GM12878 (cell line): Measurements from ENCODE around the gene SLC35B4. TPM values are rescaled to one million over a fixed set of nuclear protein-coding genes. Genes with fewer than 3 reads are reported as not detected.

Experiments
- ATAC-seq: fragments of 200-7000 bp; cut with Tn5 transposase; 3 replicates; pipeline ENCODE4 v1.9.1; 2020; ENCODE audit warnings: mild to moderate bottlenecking, moderate library complexity
- BruUV-seq: library from RNA; stranded (reverse); fragments of 400-500 nt; replicated peaks from 2 replicates; lab custom pipeline; 2021; lab: Mats Ljungman, UMichigan
- CTCF ChIA-PET: fragments of 300-600 bp; sonication (Branson Sonifier 250); formaldehyde crosslinking; extraction: SDS; loops from one replicate; lab custom pipeline; 2021; ENCODE audit warnings: inconsistent platforms; lab: Yijun Ruan, JAX
- POLR2A ChIA-PET: fragments of 350-600 bp; formaldehyde crosslinking; extraction: SDS; loops from one replicate; lab custom pipeline; 2021; ENCODE audit warnings: inconsistent platforms; lab: Charles Lee
- RAD21 ChIA-PET: fragments of 300-600 bp; sonication (Branson Sonifier 250); formaldehyde crosslinking; loops from one replicate; lab custom pipeline; 2023; ENCODE audit warnings: antibody characterized with exemption; ENCODE audit not compliant: unreplicated experiment; lab: Charles Lee
- SMC1A ChIA-PET: fragments of 300-600 bp; sonication (Branson Sonifier 250); formaldehyde crosslinking; loops from one replicate; lab custom pipeline; 2023; ENCODE audit not compliant: unreplicated experiment, uncharacterized antibody; lab: Charles Lee
- DNase-seq: peaks from one replicate; pipeline ENCODE4 v3.0.0-alpha.2; 2011; ENCODE audit warnings: low read depth, low spot score
- FAIRE-seq: peaks from 3 replicates; lab custom pipeline; 2011; peaks lifted over from hg19 to GRCh38; lab: Jason Lieb, UNC
- H2AFZ ChIP-seq: 2 replicates; pipeline ENCODE4 v1.6.0; 2011; ENCODE audit warnings: low read depth, low read length, control low read depth; ENCODE audit not compliant: control insufficient read depth
- H3K27ac ChIP-seq: 2 replicates; pipeline ENCODE4 v1.5.1; 2011; ENCODE audit warnings: control low read depth; ENCODE audit not compliant: control insufficient read depth, insufficient read depth
- H3K27me3 ChIP-seq, 2 experiments: replicated peaks in 1 of 2; 2 replicates each; pipeline versions ENCODE4 v1.6.0 to v1.6.1; 2011; ENCODE audit warnings: low read length in 1 of 2; ENCODE audit not compliant: control insufficient read depth in 2 of 2, insufficient read depth in 2 of 2
- H3K36me3 ChIP-seq, 2 experiments: 2 replicates each; pipeline ENCODE4 v1.5.1; 2011; ENCODE audit warnings: low read length in 1 of 2; ENCODE audit not compliant: control insufficient read depth in 2 of 2, insufficient read depth in 2 of 2
- H3K4me1 ChIP-seq: 2 replicates; pipeline ENCODE4 v1.6.1; 2011; ENCODE audit warnings: mild to moderate bottlenecking, low read length, moderate library complexity, mixed read lengths; ENCODE audit not compliant: control insufficient read depth, insufficient read depth
- H3K4me2 ChIP-seq: 2 replicates; pipeline ENCODE4 v1.6.0; 2011; ENCODE audit warnings: control low read depth; ENCODE audit not compliant: control insufficient read depth, insufficient read depth
- H3K4me3 ChIP-seq: fragments of 200-600 bp; sonication (generic); 2 replicates; pipeline ENCODE4 v1.5.1; 2016
- H3K79me2 ChIP-seq: 2 replicates; pipeline ENCODE4 v1.6.0; 2011; ENCODE audit warnings: low read length; ENCODE audit not compliant: control insufficient read depth, insufficient read depth
- H3K9ac ChIP-seq: 2 replicates; pipeline ENCODE4 v1.8.0; 2011; ENCODE audit warnings: low read length, control low read depth, mixed read lengths; ENCODE audit not compliant: control insufficient read depth, insufficient read depth
- H3K9me3 ChIP-seq: replicated peaks from 3 replicates; pipeline ENCODE4 v1.5.1; 2011; ENCODE audit warnings: mild to moderate bottlenecking, low read length; ENCODE audit not compliant: control insufficient read depth, insufficient read depth
- H4K20me1 ChIP-seq: 2 replicates; pipeline ENCODE4 v1.6.0; 2011; ENCODE audit not compliant: control insufficient read depth, insufficient read depth
- NR2C1 ChIP-seq: fragments of 450-650 bp; IDR thresholded peaks from 2 replicates; pipeline ENCODE4 v1.6.1; 2017; ENCODE audit warnings: antibody characterized with exemption, mild to moderate bottlenecking, moderate library complexity
- NRF1 ChIP-seq: conservative IDR thresholded peaks from 2 replicates; pipeline ENCODE4 v1.6.1; 2011; ENCODE audit warnings: mild to moderate bottlenecking, low read depth, low read length, improper control_type of control experiment
- SUZ12 ChIP-seq: fragments of 200-600 bp; sonication (generic); IDR thresholded peaks from one replicate; pipeline ENCODE4 v1.6.1; 2018; ENCODE audit warnings: antibody characterized with exemption, mild to moderate bottlenecking; ENCODE audit not compliant: unreplicated experiment
- WGBS: methylation state at CpG from one replicate; pipeline ENCODE4 v1.1.6; 2016; ENCODE audit warnings: low lambda C conversion rate; ENCODE audit not compliant: insufficient replicate concordance, insufficient coverage; ENCODE audit errors: missing lambda C conversion rate; 5-methylcytosine and 5-hydroxymethylcytosine counted together
- in situ Hi-C: fragments of 300-500 bp; cut with MboI; formaldehyde crosslinking; loops from 9 replicates; pipeline ENCODE4 v1.14.3; 2018; ENCODE audit warnings: mixed read lengths
- intact Hi-C: fragments of 100-400 bp; cut with micrococcal nuclease; formaldehyde crosslinking; loops from one replicate; pipeline ENCODE4 v1.14.2; 2022; ENCODE audit not compliant: unreplicated experiment
- polyA plus RNA-seq, 11 experiments: library from polyadenylated mRNA; depleted of rRNA in 4 of 11; unstranded in 6 of 11; stranded (reverse) in 5 of 11; fragments of >200 nt; fragmentation: Nextera tagmentation in 4 of 11; fragmentation: Illumina TruSeq in 1 of 11; extraction: Ambion mirVana in 4 of 11; extraction: Trizol in 1 of 11; gene quantifications; 1 replicate in 1 of 11; 2 replicates in 10 of 11; pipeline versions ENCODE4 v1.2.1 to v1.2.3, GENCODE V29; 2011 to 2016; ENCODE audit warnings: inconsistent platforms in 2 of 11, missing spikeins in 2 of 11, low read depth in 1 of 11
- total RNA-seq, 4 experiments: library from RNA; depleted of rRNA in 3 of 4; stranded (reverse); fragments of >200 nt in 3 of 4; fragmentation: Illumina TruSeq in 1 of 4; extraction: Trizol in 1 of 4; gene quantifications; 2 replicates each; pipeline versions ENCODE4 v1.2.1 to v1.2.3, GENCODE V29; 2013 to 2021
- TF ChIP-seq, protein P1 (sequence below): fragments of 450-650 bp; IDR thresholded peaks from 2 replicates; pipeline ENCODE4 v1.6.1; 2017; ENCODE audit warnings: low read depth, mild to moderate bottlenecking, moderate library complexity
- TF ChIP-seq, protein P2 (sequence below): fragments of 450-650 bp; IDR thresholded peaks from 2 replicates; pipeline ENCODE4 v1.6.1; 2018; ENCODE audit warnings: mild to moderate bottlenecking, low read depth, moderate library complexity; ENCODE audit not compliant: partially characterized antibody

SLC35B4 gene
- total and polyA plus RNA-seq, 10 of the 15 experiments (the other 5 are each of a cell fraction or from before 2014, with no cell fraction given) = 3.6 to 23.9 (median 14.0) TPM

- ATAC-seq (no peak), FAIRE-seq (no peak), DNase-seq (no peak)
- Histone ChIP-seq H3K9me3 (no peaks in the 10 kb centered on the region), H3K9ac (no peak overlapping the region), H3K4me1 (no peaks in the 10 kb centered on the region), H3K79me2 (no peaks in the 10 kb centered on the region), H3K4me3 (no peak overlapping the region), H4K20me1 (no peaks in the 10 kb centered on the region), H3K27me3 (peaks cover 0 to under 1% of the 10 kb centered on the region in 2 experiments; a peak in 2 of 4 replicates), H3K4me2 (no peak overlapping the region), H3K27ac (no peak overlapping the region), H2AFZ (no peak overlapping the region), H3K36me3 (no peaks in the 10 kb centered on the region)
- POLR2A ChIA-PET = no interaction called here
- intact Hi-C loops = no loop called here
- CTCF ChIA-PET = interaction anchor here (1.1 kb wide), 1 partner anchor 39 kb away, joined by 3 read pairs; no protein-coding TSS in a partner anchor
- SMC1A ChIA-PET = no interaction called here
- in situ Hi-C loops = no loop called here
- RAD21 ChIA-PET = interaction anchor here (0.6 kb wide), 1 partner anchor 18 kb away, joined by 3 read pairs; no protein-coding TSS in a partner anchor
- no TSS peak for BruUV-seq
- WGBS = 21% methylated on average over 6 of the region's 6 CpGs
- TF ChIP-seq, protein P1, sequence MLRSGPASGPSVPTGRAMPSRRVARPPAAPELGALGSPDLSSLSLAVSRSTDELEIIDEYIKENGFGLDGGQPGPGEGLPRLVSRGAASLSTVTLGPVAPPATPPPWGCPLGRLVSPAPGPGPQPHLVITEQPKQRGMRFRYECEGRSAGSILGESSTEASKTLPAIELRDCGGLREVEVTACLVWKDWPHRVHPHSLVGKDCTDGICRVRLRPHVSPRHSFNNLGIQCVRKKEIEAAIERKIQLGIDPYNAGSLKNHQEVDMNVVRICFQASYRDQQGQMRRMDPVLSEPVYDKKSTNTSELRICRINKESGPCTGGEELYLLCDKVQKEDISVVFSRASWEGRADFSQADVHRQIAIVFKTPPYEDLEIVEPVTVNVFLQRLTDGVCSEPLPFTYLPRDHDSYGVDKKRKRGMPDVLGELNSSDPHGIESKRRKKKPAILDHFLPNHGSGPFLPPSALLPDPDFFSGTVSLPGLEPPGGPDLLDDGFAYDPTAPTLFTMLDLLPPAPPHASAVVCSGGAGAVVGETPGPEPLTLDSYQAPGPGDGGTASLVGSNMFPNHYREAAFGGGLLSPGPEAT = no peak
- TF ChIP-seq, protein P2, sequence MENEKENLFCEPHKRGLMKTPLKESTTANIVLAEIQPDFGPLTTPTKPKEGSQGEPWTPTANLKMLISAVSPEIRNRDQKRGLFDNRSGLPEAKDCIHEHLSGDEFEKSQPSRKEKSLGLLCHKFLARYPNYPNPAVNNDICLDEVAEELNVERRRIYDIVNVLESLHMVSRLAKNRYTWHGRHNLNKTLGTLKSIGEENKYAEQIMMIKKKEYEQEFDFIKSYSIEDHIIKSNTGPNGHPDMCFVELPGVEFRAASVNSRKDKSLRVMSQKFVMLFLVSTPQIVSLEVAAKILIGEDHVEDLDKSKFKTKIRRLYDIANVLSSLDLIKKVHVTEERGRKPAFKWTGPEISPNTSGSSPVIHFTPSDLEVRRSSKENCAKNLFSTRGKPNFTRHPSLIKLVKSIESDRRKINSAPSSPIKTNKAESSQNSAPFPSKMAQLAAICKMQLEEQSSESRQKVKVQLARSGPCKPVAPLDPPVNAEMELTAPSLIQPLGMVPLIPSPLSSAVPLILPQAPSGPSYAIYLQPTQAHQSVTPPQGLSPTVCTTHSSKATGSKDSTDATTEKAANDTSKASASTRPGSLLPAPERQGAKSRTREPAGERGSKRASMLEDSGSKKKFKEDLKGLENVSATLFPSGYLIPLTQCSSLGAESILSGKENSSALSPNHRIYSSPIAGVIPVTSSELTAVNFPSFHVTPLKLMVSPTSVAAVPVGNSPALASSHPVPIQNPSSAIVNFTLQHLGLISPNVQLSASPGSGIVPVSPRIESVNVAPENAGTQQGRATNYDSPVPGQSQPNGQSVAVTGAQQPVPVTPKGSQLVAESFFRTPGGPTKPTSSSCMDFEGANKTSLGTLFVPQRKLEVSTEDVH = no peak
- TF ChIP-seq SUZ12 = no peak
- no peak for TF ChIP-seq NRF1
- no peak for TF ChIP-seq NR2C1
Measured at GRCh38 chr7:134365341-134366054, 48.8 kb upstream of the SLC35B4 start.
